Measurements from ENCODE around the gene NOTCH3. TPM values are rescaled to one million over a fixed set of nuclear protein-coding genes. Genes with fewer than 3 reads are reported as not detected.

The NOTCH3 gene
- total and polyA plus RNA-seq, 9 donors: 6.1 to 47.6 (median 17.9) TPM

GRCh38 chr19:15191514-15191913, 9.3 kb downstream of the NOTCH3 start:
- H3K4me1 ChIP-seq (ENCODE audit: insufficient read depth): no peaks in the 10 kb centered on the region
- WGBS, 3 donors: 90 to 92% (median 92%) methylated on average over 16 to 18 of the region's 18 CpGs
- H3K4me3 ChIP-seq: no peak overlapping the region
- intact Hi-C loops (cut with DNase I): no loop called here
- H3K27me3 ChIP-seq: no peaks in the 10 kb centered on the region
- H3K27ac ChIP-seq: no peak overlapping the region
- H3K36me3 ChIP-seq: no peaks in the 10 kb centered on the region
- H3K9me3 ChIP-seq: no peaks in the 10 kb centered on the region
- DNase-seq: no peak
- TF ChIP-seq CTCF (IDR thresholded peaks at IDR 0.05): no peak
- TF ChIP-seq EP300 (IDR thresholded peaks at IDR 0.05): no peak
- no peak for TF ChIP-seq POLR2A (IDR thresholded peaks at IDR 0.05)

GRCh38 chr19:15188851-15189250, 11.9 kb downstream of the NOTCH3 start:
- intact Hi-C loops (cut with DNase I): no loop called here
- 88 to 90% (median 89%) methylated on average over 24 of the region's 24 CpGs for WGBS, 3 donors
- no peaks in the 10 kb centered on the region for H3K4me1 ChIP-seq (ENCODE audit: insufficient read depth)
- H3K9me3 ChIP-seq: no peaks in the 10 kb centered on the region
- TF ChIP-seq POLR2A (IDR thresholded peaks at IDR 0.05) (no peak), CTCF (IDR thresholded peaks at IDR 0.05) (no peak), EP300 (IDR thresholded peaks at IDR 0.05) (no peak)
- no peaks in the 10 kb centered on the region for H3K27me3 ChIP-seq
- no peaks in the 10 kb centered on the region for H3K36me3 ChIP-seq
- no peak overlapping the region for H3K27ac ChIP-seq
- H3K4me3 ChIP-seq: no peak overlapping the region
- DNase-seq: no peak

GRCh38 chr19:15187026-15188007, 13.5 kb downstream of the NOTCH3 start:
- TF ChIP-seq POLR2A (IDR thresholded peaks at IDR 0.05): no peak
- no peaks in the 10 kb centered on the region for H3K27me3 ChIP-seq
- intact Hi-C loops (cut with DNase I): no loop called here
- H3K4me3 ChIP-seq: no peak overlapping the region
- H3K27ac ChIP-seq: no peak overlapping the region
- H3K4me1 ChIP-seq (ENCODE audit: insufficient read depth): no peaks in the 10 kb centered on the region
- H3K36me3 ChIP-seq: no peaks in the 10 kb centered on the region
- no peaks in the 10 kb centered on the region for H3K9me3 ChIP-seq
- DNase-seq: no peak
- 94 to 96% (median 95%) methylated on average over 38 of the region's 38 CpGs for WGBS, 3 donors

- Histone ChIP-seq H3K4me1 (ENCODE audit: insufficient read depth) (no peaks in the 10 kb centered on the region), H3K36me3 (no peaks in the 10 kb centered on the region), H3K9me3 (no peaks in the 10 kb centered on the region), H3K4me3 (no peak overlapping the region), H3K27me3 (no peaks in the 10 kb centered on the region), H3K27ac (no peak overlapping the region)
- no peak for DNase-seq
- intact Hi-C loops (cut with DNase I): no loop called here
- WGBS, 3 donors: 86 to 87% (median 87%) methylated on average over 12 of the region's 12 CpGs
- no peak for TF ChIP-seq EP300 (IDR thresholded peaks at IDR 0.05)
- no peak for TF ChIP-seq CTCF (IDR thresholded peaks at IDR 0.05)
- no peak for TF ChIP-seq POLR2A (IDR thresholded peaks at IDR 0.05)
These were observed 15.6 kb downstream of the NOTCH3 start for GRCh38 chr19:15185188-15185587.

GRCh38 chr19:15184776-15185175, 16.0 kb downstream of the NOTCH3 start:
- Histone ChIP-seq H3K27ac (no peak overlapping the region), H3K4me1 (ENCODE audit: insufficient read depth) (no peaks in the 10 kb centered on the region), H3K4me3 (no peak overlapping the region), H3K9me3 (no peaks in the 10 kb centered on the region), H3K36me3 (no peaks in the 10 kb centered on the region), H3K27me3 (no peaks in the 10 kb centered on the region)
- TF ChIP-seq CTCF (IDR thresholded peaks at IDR 0.05) (no peak), POLR2A (IDR thresholded peaks at IDR 0.05) (no peak), EP300 (IDR thresholded peaks at IDR 0.05) (no peak)
- WGBS, 3 donors: 68 to 84% (median 80%) methylated on average over 4 of the region's 4 CpGs
- intact Hi-C loops (cut with DNase I): no loop called here
- DNase-seq: no peak

Data from ovary (tissue), 9 donors.